Stromal cell of bone marrow (primary cell): ENCODE data around the gene CDC42BPA.
"Not testable (repeated sequence)": the region's sequence is repeated elsewhere in the genome, so short reads cannot be mapped to it uniquely, and the experiment has no call there.

Experiments
- DNase-seq: peaks from one replicate; pipeline ENCODE4 v3.0.0-alpha.2; 2012; ENCODE audit warnings: low read depth

Gene CDC42BPA

GRCh38 chr1:226964611-226965486 lies 353.4 kb downstream of the CDC42BPA start:
- no peak for DNase-seq

GRCh38 chr1:226964068-226964425 lies 354.2 kb downstream of the CDC42BPA start:
- DNase-seq: no peak

- no peak for DNase-seq
Observed at GRCh38 chr1:226962421-226963391, 355.6 kb downstream of the CDC42BPA start.

GRCh38 chr1:226960944-226961765 lies 357.1 kb downstream of the CDC42BPA start:
- no peak for DNase-seq

- no peak for DNase-seq
Observed at GRCh38 chr1:226960256-226960655, 358.0 kb downstream of the CDC42BPA start.

- no peak for DNase-seq
Observed at GRCh38 chr1:226958300-226958699, 360.0 kb downstream of the CDC42BPA start.

- no peak for DNase-seq
Observed at GRCh38 chr1:226957714-226958113, 360.6 kb downstream of the CDC42BPA start.

GRCh38 chr1:226956942-226957713 lies 361.2 kb downstream of the CDC42BPA start:
- DNase-seq: no peak

- not testable (repeated sequence) for DNase-seq
Observed at GRCh38 chr1:226955857-226956256, 362.4 kb downstream of the CDC42BPA start.

- no peak for DNase-seq
Observed at GRCh38 chr1:226954777-226955176, 363.5 kb downstream of the CDC42BPA start.

GRCh38 chr1:226954337-226954736 lies 364.0 kb downstream of the CDC42BPA start:
- no peak for DNase-seq

GRCh38 chr1:226953175-226953800 lies 365.0 kb downstream of the CDC42BPA start:
- no peak for DNase-seq

GRCh38 chr1:226952118-226952441 lies 366.2 kb downstream of the CDC42BPA start:
- no peak for DNase-seq

- no peak for DNase-seq
Observed at GRCh38 chr1:226951286-226952117, 366.8 kb downstream of the CDC42BPA start.

- DNase-seq: no peak
Observed at GRCh38 chr1:226950871-226951270, 367.4 kb downstream of the CDC42BPA start.

- no peak for DNase-seq
Observed at GRCh38 chr1:226950316-226950715, 368.0 kb downstream of the CDC42BPA start.

- no peak for DNase-seq
Observed at GRCh38 chr1:226949401-226949800, 368.9 kb downstream of the CDC42BPA start.

GRCh38 chr1:226948996-226949395 lies 369.3 kb downstream of the CDC42BPA start:
- no peak for DNase-seq

- DNase-seq: no peak
Observed at GRCh38 chr1:226948480-226948879, 369.8 kb downstream of the CDC42BPA start.

GRCh38 chr1:226948051-226948450 lies 370.2 kb downstream of the CDC42BPA start:
- no peak for DNase-seq
